WI38 (cell line): ENCODE measurements around the gene BBIP1.

ENCODE experiments used
- H3K4me3 ChIP-seq: 2 replicates; pipeline ENCODE4 v1.5.1; 2011; ENCODE audit warnings: low read depth, mild to moderate bottlenecking, control low read depth, low read length
- CTCF ChIP-seq: IDR thresholded peaks from 2 replicates; pipeline ENCODE4 v1.5.1; 2012; ENCODE audit warnings: low read depth, mild to moderate bottlenecking, control low read depth, low read length

The BBIP1 gene, protein sequence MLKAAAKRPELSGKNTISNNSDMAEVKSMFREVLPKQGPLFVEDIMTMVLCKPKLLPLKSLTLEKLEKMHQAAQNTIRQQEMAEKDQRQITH

GRCh38 chr10:110918643-110919348, at the start of gene BBIP1:
Gene BBIP1 (minus strand): TSS chr10:110919180. CDS start chr10:110918157, 1,023 bp downstream.
- TF ChIP-seq CTCF = no peak
- peak within 1 kb of the TSS; percentile 95 for H3K4me3 ChIP-seq

DNA sequence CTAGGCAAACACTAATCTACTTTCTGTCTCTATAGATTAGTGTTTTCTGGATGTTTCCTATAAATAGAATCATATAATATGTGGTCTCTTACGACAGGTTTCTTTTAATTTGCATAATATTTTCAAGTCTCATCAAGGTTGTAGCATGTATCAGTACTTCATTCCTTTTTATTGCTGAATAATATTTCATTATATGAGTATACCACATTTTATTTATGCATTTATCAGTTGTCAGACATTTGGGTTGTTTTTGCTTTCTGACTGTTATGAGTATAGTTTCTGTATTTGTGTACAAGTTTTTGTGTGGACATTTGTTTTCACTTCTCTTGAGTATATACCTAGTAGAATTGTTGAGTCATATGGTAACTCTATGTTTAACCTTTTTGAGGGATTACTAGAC, 48.7 kb upstream of the BBIP1 start:
- no peak for TF ChIP-seq CTCF
- no peak overlapping the region for H3K4me3 ChIP-seq

- H3K4me3 ChIP-seq = no peak overlapping the region
- TF ChIP-seq CTCF = no peak
Measured at GRCh38 chr10:110967009-110967630, 48.1 kb upstream of the BBIP1 start.

GRCh38 chr10:110966146-110966545, 47.2 kb upstream of the BBIP1 start:
- no peak overlapping the region for H3K4me3 ChIP-seq
- no peak for TF ChIP-seq CTCF

GRCh38 chr10:110965216-110965615, 46.2 kb upstream of the BBIP1 start:
- H3K4me3 ChIP-seq = no peak overlapping the region
- no peak for TF ChIP-seq CTCF

- TF ChIP-seq CTCF = no peak
Measured at GRCh38 chr10:110964681-110965080, 45.7 kb upstream of the BBIP1 start.

GRCh38 chr10:110963162-110963561, 44.2 kb upstream of the BBIP1 start:
- H3K4me3 ChIP-seq = no peak overlapping the region
- TF ChIP-seq CTCF = no peak

More at GRCh38 chr10:110964681-110965080, 45.7 kb upstream of the BBIP1 start:
- H3K4me3 ChIP-seq = no peak overlapping the region
